NCI-H2081 treated with DMSO at 0.1 percent for 48 hours (cell line): ENCODE measurements around the gene SIK2.
"Not testable (repeated sequence)": the region's sequence is repeated elsewhere in the genome, so short reads cannot be mapped to it uniquely, and the experiment has no call there.

ENCODE experiments used
- DNase-seq: peaks from one replicate; lab custom pipeline; 2025; lab: John Stamatoyannopoulos, UW

SIK2 gene

DNA sequence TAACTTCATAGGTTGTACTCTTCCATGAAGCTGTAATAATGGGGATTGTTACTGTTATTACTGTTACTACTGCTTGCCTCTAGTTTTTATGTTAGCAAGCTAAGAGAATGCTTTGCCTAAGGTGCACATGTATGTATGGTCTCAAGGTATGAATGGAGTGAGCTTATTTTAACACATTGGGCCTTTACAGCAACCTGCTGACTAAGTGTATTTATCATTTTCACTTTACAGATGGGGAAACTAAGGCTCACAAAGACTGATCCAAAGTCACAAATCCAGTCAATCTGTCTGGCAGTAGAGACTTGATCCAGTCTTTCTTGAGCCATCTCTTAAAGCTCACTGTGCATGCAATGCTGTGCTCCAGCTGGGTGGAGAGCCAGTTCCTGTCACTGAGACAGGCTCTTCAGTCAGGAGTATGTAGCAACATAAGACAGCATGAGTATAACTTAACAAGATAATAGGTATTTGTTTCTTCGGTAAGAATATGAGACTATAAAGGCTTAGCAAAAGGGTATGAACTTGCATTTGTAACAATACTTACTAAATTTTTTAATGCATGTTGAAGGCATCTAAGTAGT lies 97.4 kb downstream of the SIK2 start:
- DNase-seq: no peak

GRCh38 chr11:111700162-111700561 lies 97.9 kb downstream of the SIK2 start:
- no peak for DNase-seq

DNA sequence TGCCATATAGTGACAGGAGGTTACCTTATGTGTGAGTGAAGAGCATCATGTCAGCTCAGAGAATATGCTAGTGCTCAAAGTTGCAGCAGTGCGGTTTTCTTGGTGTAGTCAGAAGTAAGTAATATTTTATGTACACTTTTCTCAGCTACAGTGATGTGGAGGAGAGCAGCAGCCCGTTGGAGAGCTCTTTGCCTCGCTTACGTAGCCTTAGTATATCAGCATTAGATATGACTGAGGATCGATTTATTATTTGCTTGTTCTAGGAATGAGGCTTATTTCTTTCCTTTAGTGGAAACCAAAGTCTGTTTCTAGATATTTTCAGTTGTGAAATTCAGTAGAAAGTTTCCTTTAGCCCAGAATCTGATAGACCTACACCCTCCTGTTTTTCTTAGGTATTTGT lies 100.4 kb downstream of the SIK2 start:
- DNase-seq: no peak

DNA sequence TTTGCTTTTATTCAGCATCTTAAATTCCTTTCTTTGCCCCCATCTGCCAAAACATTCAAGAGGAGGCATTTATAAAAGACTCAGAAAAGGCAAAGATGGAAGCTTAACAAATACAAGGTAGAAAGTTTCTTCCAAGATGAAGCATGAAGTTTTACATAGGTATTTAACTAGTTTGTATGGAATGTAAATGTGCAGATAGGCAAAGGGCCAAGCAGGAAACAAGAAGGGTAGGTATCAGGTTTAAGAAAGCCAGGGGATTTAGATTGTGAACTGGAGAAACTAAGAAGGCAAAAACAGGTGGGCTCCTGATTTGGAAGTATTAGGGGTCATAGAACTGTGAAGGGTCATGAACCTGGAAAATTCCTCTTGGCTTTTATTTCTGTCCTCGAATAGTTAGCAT lies 101.3 kb downstream of the SIK2 start:
- no peak for DNase-seq

GRCh38 chr11:111707039-111707690 lies 104.9 kb downstream of the SIK2 start:
- no peak for DNase-seq

GRCh38 chr11:111707691-111708067 lies 105.4 kb downstream of the SIK2 start:
- DNase-seq: no peak

GRCh38 chr11:111714522-111714921 lies 112.3 kb downstream of the SIK2 start:
- no peak for DNase-seq

- DNase-seq: no peak
These were observed 113.0 kb downstream of the SIK2 start for GRCh38 chr11:111715142-111715816.

- DNase-seq: not testable (repeated sequence)
These were observed 115.4 kb downstream of the SIK2 start for GRCh38 chr11:111717660-111718059.

DNA sequence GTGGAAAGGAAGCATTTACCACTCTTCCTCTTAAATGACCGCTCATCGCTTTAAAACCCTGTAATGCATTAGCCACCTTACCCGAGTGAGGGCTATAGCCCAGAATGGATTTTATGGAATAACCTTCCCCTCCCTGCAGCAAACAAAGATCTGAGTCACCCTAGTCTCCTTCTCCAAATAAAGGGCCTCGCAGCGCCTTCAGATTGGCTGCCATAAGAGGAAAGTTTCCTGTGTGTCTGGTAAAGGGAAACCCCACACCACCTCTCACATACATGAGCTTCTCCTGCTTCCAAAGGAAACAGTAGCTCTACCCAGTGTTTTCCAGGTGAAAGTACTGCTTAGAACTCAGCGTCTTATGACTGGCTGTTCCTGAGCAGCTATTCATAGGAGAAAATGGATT lies 116.2 kb downstream of the SIK2 start:
- DNase-seq: no peak

DNA sequence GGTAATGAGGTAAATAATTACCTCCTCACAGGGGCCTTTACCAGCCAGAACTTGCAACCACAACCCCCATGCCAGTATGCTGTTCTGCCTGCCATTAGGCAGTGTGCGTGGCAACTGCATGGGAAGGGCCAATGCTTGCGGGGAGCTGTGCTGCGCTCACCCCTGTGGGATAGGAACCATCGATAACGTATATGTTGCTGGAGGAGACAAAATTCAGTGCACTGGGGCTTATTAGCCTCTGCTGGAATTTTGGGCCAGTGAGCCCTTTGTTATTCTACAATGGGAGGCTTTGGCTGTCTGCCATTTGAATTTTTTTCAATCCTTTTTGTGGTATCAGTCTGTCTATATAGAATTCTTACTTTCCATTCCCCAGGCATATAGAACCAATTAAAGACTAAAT lies 116.6 kb downstream of the SIK2 start:
- no peak for DNase-seq

DNA sequence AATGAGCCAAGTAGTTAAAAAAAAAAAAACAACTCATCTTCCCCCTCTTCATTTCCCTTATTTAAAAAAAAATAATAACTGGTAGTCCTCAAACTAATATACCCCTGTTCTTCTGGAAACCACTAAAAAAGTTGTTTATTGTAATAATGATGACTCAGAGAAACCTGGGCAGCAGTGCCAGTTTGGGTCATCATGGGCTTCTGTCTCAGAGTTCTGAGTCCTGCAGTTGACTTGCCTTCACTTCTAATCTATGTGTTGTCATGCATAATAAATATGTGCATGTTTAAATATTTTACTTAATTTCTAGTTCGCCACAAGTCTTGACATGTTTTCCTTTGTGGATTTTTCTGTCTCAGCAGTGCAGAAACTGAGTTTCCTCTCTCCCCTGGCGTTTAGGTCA lies 117.1 kb downstream of the SIK2 start:
- no peak for DNase-seq

DNA sequence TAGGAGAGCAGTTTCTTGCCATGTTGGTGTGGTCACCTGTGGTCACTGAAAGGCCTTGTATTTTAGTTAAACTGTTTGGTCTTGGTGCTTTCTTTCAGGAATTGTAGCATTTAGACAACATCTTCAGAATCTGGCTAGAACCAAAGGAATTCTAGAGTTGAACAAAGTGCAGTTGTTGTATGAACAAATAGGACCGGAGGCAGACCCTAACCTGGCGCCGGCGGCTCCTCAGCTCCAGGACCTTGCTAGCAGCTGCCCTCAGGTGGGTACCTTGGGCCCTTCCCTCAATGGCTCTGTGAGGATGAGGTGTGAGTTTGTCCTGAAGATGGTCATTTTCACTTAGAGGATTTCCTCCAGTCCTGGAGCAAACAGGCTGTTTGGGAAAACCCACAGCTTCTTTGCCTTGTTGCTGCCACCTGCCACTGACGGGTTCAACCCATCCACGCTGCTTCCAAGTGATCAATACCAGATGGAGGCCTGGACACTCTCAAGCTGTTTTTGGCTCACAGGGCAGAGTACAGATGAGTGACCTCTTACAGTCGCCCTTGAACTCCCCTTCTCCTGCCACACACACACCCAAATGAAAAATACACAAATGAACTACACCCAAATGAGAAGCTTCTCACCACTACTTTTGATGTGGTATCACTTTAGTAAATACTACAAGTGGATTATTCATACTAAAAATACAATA lies 118.7 kb downstream of the SIK2 start:
- no peak for DNase-seq

DNA sequence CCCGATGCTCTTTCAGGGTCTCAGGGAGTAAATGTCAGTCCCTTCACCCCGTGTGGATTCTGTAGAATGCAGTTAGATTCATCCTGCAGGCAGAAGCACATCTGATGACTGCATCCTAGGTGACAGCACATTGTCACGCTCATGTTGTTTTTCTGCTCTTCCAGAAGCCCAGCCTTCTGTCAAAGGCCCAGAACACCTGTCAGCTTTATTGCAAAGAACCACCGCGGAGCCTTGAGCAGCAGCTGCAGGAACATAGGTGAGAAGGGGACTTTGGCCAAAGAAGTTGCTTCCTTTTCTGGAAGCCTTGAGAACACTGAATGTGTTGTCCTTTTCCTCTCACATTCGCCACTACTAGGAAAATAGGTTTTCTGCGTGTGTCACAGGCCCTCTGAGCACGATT lies 120.3 kb downstream of the SIK2 start:
- no peak for DNase-seq

DNA sequence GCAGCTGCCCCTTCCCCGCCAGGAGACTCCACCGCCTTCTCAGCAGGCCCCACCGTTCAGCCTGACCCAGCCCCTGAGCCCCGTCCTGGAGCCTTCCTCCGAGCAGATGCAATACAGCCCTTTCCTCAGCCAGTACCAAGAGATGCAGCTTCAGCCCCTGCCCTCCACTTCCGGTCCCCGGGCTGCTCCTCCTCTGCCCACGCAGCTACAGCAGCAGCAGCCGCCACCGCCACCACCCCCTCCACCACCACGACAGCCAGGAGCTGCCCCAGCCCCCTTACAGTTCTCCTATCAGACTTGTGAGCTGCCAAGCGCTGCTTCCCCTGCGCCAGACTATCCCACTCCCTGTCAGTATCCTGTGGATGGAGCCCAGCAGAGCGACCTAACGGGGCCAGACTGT lies 121.3 kb downstream of the SIK2 start:
- no peak for DNase-seq

GRCh38 chr11:111724615-111725129 lies 122.4 kb downstream of the SIK2 start:
- no peak for DNase-seq

GRCh38 chr11:111725621-111726020 lies 123.4 kb downstream of the SIK2 start:
- no peak for DNase-seq

GRCh38 chr11:111726301-111726713 lies 124.1 kb downstream of the SIK2 start:
- no peak for DNase-seq

- DNase-seq: no peak
These were observed 125.2 kb downstream of the SIK2 start for GRCh38 chr11:111727431-111727830.

GRCh38 chr11:111729071-111729830 lies 127.0 kb downstream of the SIK2 start:
- DNase-seq: no peak

DNA sequence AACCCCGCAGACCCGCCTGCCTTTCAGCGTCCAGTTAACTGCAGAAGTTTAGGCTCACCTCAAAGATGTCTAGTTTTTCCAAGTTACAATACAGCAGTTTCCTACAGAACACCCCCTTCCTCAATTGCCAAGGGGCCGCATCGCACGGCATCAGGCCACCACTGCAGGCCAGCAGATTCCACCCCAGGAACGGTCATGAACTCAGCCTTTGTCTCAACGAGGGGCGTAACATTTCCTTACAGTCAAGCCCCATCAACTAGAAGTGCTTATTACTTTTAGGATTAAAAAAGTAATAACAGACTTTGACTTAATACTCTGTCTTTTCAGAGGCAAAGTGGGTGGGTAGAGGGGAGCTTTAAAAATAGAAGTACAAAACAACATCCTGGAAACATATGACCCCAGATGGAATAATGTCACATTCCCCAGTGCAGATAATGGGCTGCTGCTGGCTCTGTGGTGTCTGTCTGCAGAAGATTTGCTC lies 127.6 kb downstream of the SIK2 start:
- DNase-seq: no peak
